Endothelial cell of umbilical vein (primary cell): ENCODE measurements around the gene MBD3L1. TPM values are rescaled to one million over a fixed set of nuclear protein-coding genes. Genes with fewer than 3 reads are reported as not detected.

Experiments
- BruUV-seq: library from RNA; stranded (reverse); fragments of 400-500 nt; replicated peaks from 2 replicates; lab custom pipeline; 2021; lab: Mats Ljungman, UMichigan
- CTCF ChIA-PET: fragments of 300-600, 350-600 bp; sonication (Branson Sonifier 250); formaldehyde crosslinking; loops from one replicate; lab custom pipeline; 2021; ENCODE audit warnings: antibody characterized with exemption, inconsistent platforms; lab: Charles Lee
- POLR2A ChIA-PET: fragments of 300-600, 350-600 bp; sonication (Branson Sonifier 250); formaldehyde crosslinking; loops from one replicate; lab custom pipeline; 2021; ENCODE audit warnings: antibody characterized with exemption, inconsistent platforms; lab: Charles Lee
- DNase-seq: peaks from one replicate; pipeline ENCODE4 v3.0.0-alpha.2; 2011; ENCODE audit warnings: low read depth, low spot score
- FAIRE-seq: peaks from 2 replicates; lab custom pipeline; 2011; peaks lifted over from hg19 to GRCh38; lab: Jason Lieb, UNC
- H2AFZ ChIP-seq: 2 replicates; pipeline ENCODE4 v1.6.0; 2012; ENCODE audit warnings: low read depth, low read length, control low read depth, inconsistent platforms
- H3K27ac ChIP-seq: 2 replicates; pipeline ENCODE4 v1.5.1; 2011; ENCODE audit warnings: low read depth, mild to moderate bottlenecking, control low read depth, low read length, moderate library complexity; ENCODE audit not compliant: insufficient read depth
- H3K27me3 ChIP-seq, 2 experiments: 2 replicates each; pipeline versions ENCODE4 v1.6.0 to v1.6.1; 2011; ENCODE audit warnings: low read length in 2 of 2, mixed read lengths in 1 of 2; ENCODE audit not compliant: control insufficient read depth in 2 of 2, insufficient read depth in 2 of 2
- H3K36me3 ChIP-seq, 2 experiments: 2 replicates in 1 of 2; 3 replicates in 1 of 2; pipeline ENCODE4 v1.5.1; 2011; ENCODE audit warnings: low read length in 2 of 2, mild to moderate bottlenecking in 1 of 2, moderate library complexity in 1 of 2; ENCODE audit not compliant: control insufficient read depth in 2 of 2, insufficient read depth in 2 of 2; ENCODE audit errors: extremely low read depth in 1 of 2
- H3K4me1 ChIP-seq: 3 replicates; pipeline ENCODE4 v1.5.1; 2011; ENCODE audit warnings: mild to moderate bottlenecking, low read length; ENCODE audit not compliant: control insufficient read depth, insufficient read depth; ENCODE audit errors: extremely low read depth
- H3K4me2 ChIP-seq: 2 replicates; pipeline ENCODE4 v1.6.1; 2011; ENCODE audit warnings: low read length, control low read depth, mixed read lengths; ENCODE audit not compliant: insufficient read depth
- H3K4me3 ChIP-seq, 3 experiments: fragments of 200-600 bp in 1 of 3; sonication (generic), shearing (Covaris generic) in 1 of 3; replicated peaks in 1 of 3; 2 replicates each; pipeline ENCODE4 v1.5.1; 2011 to 2016; ENCODE audit warnings: control low read depth in 3 of 3, low read length in 3 of 3, mild to moderate bottlenecking in 2 of 3, inconsistent platforms in 1 of 3, low read depth in 1 of 3, moderate library complexity in 1 of 3; ENCODE audit not compliant: insufficient read depth in 1 of 3
- H3K79me2 ChIP-seq: 2 replicates; pipeline ENCODE4 v1.6.0; 2012; ENCODE audit warnings: low read length, inconsistent platforms; ENCODE audit not compliant: control insufficient read depth, insufficient read depth
- H3K9ac ChIP-seq: replicated peaks from 2 replicates; pipeline ENCODE3; 2011; ENCODE audit warnings: low read length, control low read depth; ENCODE audit not compliant: insufficient read depth; ENCODE audit errors: extremely low read depth
- H3K9me1 ChIP-seq: replicated peaks from 3 replicates; pipeline ENCODE4 v1.6.0; 2011; ENCODE audit warnings: mild to moderate bottlenecking, low read length; ENCODE audit not compliant: control insufficient read depth, insufficient read depth; ENCODE audit errors: extremely low read depth
- H3K9me3 ChIP-seq: replicated peaks from 2 replicates; pipeline ENCODE4 v1.5.1; 2012; ENCODE audit warnings: low read length, inconsistent platforms; ENCODE audit not compliant: control insufficient read depth, insufficient read depth
- H4K20me1 ChIP-seq: replicated peaks from 2 replicates; pipeline ENCODE3; 2011; ENCODE audit warnings: mild to moderate bottlenecking, low read length; ENCODE audit not compliant: control insufficient read depth, insufficient read depth; ENCODE audit errors: extremely low read depth
- EZH2 ChIP-seq: IDR thresholded peaks from 2 replicates; pipeline ENCODE4 v1.6.1; 2012; ENCODE audit warnings: borderline replicate concordance, low read depth, mild to moderate bottlenecking, moderate library complexity, low read length, inconsistent platforms; ENCODE audit not compliant: severe bottlenecking
- FOS ChIP-seq: IDR thresholded peaks from 2 replicates; pipeline ENCODE4 v1.6.1; 2011; ENCODE audit warnings: mild to moderate bottlenecking, low read length, moderate library complexity, borderline replicate concordance; ENCODE audit not compliant: insufficient read depth
- GATA2 ChIP-seq: IDR thresholded peaks from 2 replicates; pipeline ENCODE4 v1.7.0; 2011; ENCODE audit warnings: low read depth, mild to moderate bottlenecking, moderate library complexity, mixed read lengths, low read length; ENCODE audit not compliant: insufficient read length, insufficient read depth
- JUN ChIP-seq: IDR thresholded peaks from 2 replicates; pipeline ENCODE4 v1.6.1; 2011; ENCODE audit warnings: borderline replicate concordance, low read depth; ENCODE audit not compliant: insufficient read length, insufficient read depth
- MYC ChIP-seq: IDR thresholded peaks from one replicate; pipeline ENCODE4 v1.6.1; 2011; ENCODE audit warnings: mild to moderate bottlenecking, low read depth, low read length
- POLR2A ChIP-seq: IDR thresholded peaks from 2 replicates; pipeline ENCODE4 v1.6.1; 2012; ENCODE audit warnings: low read depth, mild to moderate bottlenecking, control low read depth, low read length
- POLR2AphosphoS5 ChIP-seq: IDR thresholded peaks from 2 replicates; pipeline ENCODE4 v1.6.1; 2012; ENCODE audit warnings: low read depth, mild to moderate bottlenecking, control low read depth, low read length, moderate library complexity; ENCODE audit not compliant: insufficient read depth
- dilution Hi-C: fragments of 300-500 bp; cut with MboI; formaldehyde crosslinking; loops from one replicate; pipeline ENCODE4 v1.15.0; 2019; ENCODE audit warnings: low sequenced_read_pairs; ENCODE audit not compliant: extremely low pct_ligation_motif_present
- intact Hi-C: fragments of 100-400 bp; cut with micrococcal nuclease; formaldehyde crosslinking; loops from one replicate; pipeline ENCODE4 v1.10.0; 2022
- polyA plus RNA-seq, 4 experiments: library from polyadenylated mRNA; depleted of rRNA in 3 of 4; stranded (reverse) in 3 of 4; unstranded in 1 of 4; fragments of >200 nt; gene quantifications; 2 replicates each; pipeline versions ENCODE4 v1.2.1 to v1.2.3, GENCODE V29; 2011 to 2012; ENCODE audit warnings: missing spikeins in 1 of 4
- total RNA-seq: library from RNA; stranded (reverse); gene quantifications from 2 replicates; pipeline ENCODE4 v1.2.3, GENCODE V29; 2021
- TF ChIP-seq, protein P1 (sequence below), 2 donors: IDR thresholded peaks; 1 replicate in 1 of 2; 2 replicates in 1 of 2; pipeline ENCODE4 v1.5.1; 2011; ENCODE audit warnings: low read length in 2 of 2, mild to moderate bottlenecking in 2 of 2, moderate library complexity in 2 of 2, control low read depth in 1 of 2, inconsistent platforms in 1 of 2, low read depth in 1 of 2; ENCODE audit not compliant: insufficient read depth in 1 of 2; ENCODE audit errors: extremely low read depth in 1 of 2
- TF ChIP-seq, protein P2 (sequence below): IDR thresholded peaks from 2 replicates; pipeline ENCODE4 v1.6.1; 2011; ENCODE audit not compliant: insufficient read depth, insufficient read length

MBD3L1 gene
- total and polyA plus RNA-seq, 2 donors (not counting 3 experiments of a cell fraction or from before 2014, with no cell fraction given) = not detected

DNA sequence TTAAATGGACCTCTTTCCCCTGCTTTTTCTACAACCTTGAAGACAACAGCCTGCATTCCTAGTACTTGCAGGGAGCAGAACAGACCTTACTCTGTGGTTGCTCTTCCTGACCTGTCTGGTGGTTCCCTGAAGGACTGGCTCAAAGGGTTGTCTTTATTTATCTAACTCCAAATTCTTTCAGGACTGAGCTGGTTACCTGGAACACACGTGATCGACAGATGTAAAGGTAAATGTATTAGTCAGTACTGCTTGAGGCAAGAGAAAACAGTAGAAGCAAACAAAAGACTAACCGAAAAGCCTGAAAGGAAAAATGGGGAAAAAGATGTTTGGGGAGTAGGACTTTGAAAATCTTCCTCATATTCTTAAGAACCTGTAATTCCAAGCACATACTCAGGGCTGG lies 18.0 kb upstream of the MBD3L1 start:
- FAIRE-seq (no peak), DNase-seq (no peak)
- ChIA-PET CTCF (no interaction called here), POLR2A (no interaction called here)
- Histone ChIP-seq H3K27ac (no peak overlapping the region), H3K9me1 (no peaks in the 10 kb centered on the region), H3K4me2 (no peak overlapping the region), H3K9me3 (peaks cover 19% of the 10 kb centered on the region), H2AFZ (no peak overlapping the region), H3K79me2 (no peaks in the 10 kb centered on the region), H4K20me1 (no peaks in the 10 kb centered on the region), H3K9ac (no peak overlapping the region), H3K4me3 (no peak overlapping the region), H3K36me3 (no peaks in the 10 kb centered on the region), H3K27me3 (no peaks in the 10 kb centered on the region), H3K4me1 (no peaks in the 10 kb centered on the region)
- TF ChIP-seq POLR2A = no peak
- TF ChIP-seq FOS = no peak
- TF ChIP-seq, protein P1, sequence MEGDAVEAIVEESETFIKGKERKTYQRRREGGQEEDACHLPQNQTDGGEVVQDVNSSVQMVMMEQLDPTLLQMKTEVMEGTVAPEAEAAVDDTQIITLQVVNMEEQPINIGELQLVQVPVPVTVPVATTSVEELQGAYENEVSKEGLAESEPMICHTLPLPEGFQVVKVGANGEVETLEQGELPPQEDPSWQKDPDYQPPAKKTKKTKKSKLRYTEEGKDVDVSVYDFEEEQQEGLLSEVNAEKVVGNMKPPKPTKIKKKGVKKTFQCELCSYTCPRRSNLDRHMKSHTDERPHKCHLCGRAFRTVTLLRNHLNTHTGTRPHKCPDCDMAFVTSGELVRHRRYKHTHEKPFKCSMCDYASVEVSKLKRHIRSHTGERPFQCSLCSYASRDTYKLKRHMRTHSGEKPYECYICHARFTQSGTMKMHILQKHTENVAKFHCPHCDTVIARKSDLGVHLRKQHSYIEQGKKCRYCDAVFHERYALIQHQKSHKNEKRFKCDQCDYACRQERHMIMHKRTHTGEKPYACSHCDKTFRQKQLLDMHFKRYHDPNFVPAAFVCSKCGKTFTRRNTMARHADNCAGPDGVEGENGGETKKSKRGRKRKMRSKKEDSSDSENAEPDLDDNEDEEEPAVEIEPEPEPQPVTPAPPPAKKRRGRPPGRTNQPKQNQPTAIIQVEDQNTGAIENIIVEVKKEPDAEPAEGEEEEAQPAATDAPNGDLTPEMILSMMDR (IDR thresholded peaks at IDR 0.05; ENCODE audit: extremely low read depth in 1 of 2, insufficient read depth in 1 of 2, low read depth in 1 of 2, low read length in 2 of 2) = no peak
- TF ChIP-seq JUN = no peak
- TF ChIP-seq EZH2 = no peak
- no peak for TF ChIP-seq POLR2AphosphoS5
- no peak for TF ChIP-seq GATA2
- no peak for TF ChIP-seq MYC
- TF ChIP-seq, protein P2, sequence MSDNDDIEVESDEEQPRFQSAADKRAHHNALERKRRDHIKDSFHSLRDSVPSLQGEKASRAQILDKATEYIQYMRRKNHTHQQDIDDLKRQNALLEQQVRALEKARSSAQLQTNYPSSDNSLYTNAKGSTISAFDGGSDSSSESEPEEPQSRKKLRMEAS = no peak
- intact Hi-C loops = no loop called here
- BruUV-seq = no TSS peak
- dilution Hi-C loops = no loop called here
